ENCODE measurements around the gene OFD1. TPM values are rescaled to one million over a fixed set of nuclear protein-coding genes. Genes with fewer than 3 reads are reported as not detected.

The OFD1 gene
- total RNA-seq, 2 donors from 2014 or later = 23.6 to 36.2 TPM

DNA sequence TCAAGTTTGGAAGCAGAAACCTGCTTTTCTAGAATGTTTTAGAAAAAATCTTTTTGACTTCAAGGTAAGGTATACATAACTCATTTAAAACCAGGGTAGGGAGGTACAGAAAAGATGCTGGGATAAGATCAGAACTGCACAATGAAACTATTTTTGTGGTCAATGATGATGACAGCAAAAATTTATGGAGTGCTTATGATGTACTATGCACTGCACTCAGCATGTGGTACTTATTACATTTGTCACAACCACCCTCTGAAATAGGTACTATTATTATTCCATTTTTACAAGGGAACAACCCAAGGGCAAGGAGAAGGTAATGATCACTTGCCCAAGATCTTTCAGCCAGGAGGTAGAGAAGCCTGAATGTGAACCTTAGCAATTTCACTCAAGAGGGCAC is 74.3 kb downstream of the OFD1 start:
- H3K36me3 ChIP-seq = no peaks in the 10 kb centered on the region
- H3K27me3 ChIP-seq (replicated peaks; ENCODE audit: insufficient read depth) = no peaks in the 10 kb centered on the region
- no peaks in the 10 kb centered on the region for H3K4me1 ChIP-seq (replicated peaks)
- TF ChIP-seq POLR2AphosphoS5 (IDR thresholded peaks at IDR 0.05) = no peak
- TF ChIP-seq, protein P1, sequence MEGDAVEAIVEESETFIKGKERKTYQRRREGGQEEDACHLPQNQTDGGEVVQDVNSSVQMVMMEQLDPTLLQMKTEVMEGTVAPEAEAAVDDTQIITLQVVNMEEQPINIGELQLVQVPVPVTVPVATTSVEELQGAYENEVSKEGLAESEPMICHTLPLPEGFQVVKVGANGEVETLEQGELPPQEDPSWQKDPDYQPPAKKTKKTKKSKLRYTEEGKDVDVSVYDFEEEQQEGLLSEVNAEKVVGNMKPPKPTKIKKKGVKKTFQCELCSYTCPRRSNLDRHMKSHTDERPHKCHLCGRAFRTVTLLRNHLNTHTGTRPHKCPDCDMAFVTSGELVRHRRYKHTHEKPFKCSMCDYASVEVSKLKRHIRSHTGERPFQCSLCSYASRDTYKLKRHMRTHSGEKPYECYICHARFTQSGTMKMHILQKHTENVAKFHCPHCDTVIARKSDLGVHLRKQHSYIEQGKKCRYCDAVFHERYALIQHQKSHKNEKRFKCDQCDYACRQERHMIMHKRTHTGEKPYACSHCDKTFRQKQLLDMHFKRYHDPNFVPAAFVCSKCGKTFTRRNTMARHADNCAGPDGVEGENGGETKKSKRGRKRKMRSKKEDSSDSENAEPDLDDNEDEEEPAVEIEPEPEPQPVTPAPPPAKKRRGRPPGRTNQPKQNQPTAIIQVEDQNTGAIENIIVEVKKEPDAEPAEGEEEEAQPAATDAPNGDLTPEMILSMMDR (IDR thresholded peaks at IDR 0.05) = no peak
- TF ChIP-seq POLR2A (IDR thresholded peaks at IDR 0.05) = no peak
- H3K4me3 ChIP-seq = no peak overlapping the region
- H3K9me3 ChIP-seq = no peaks in the 10 kb centered on the region
- DNase-seq (ENCODE audit: low spot score) = no peak
- no peak overlapping the region for H3K27ac ChIP-seq
- intact Hi-C loops (cut with DNase I) = no loop called here

DNA sequence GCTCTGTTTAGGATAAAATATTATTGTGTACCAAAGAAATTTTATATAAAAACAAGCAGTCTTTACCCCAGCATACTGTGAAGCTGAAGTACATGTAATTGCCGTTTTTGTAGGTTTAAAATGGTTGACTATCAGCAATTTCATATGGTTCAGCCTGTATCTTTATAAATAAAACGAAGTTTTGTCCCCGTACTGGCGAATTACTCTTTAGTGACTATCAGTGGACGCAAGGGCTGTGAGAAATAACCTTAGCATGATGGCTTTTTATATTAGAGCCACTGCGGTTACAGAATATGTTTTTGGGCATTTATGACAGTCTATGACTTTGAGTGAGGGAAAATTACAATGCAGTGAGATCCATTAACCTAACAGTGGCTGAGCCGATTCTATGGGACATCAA is 81.1 kb downstream of the OFD1 start:
- TF ChIP-seq POLR2A (IDR thresholded peaks at IDR 0.05) (no peak), POLR2AphosphoS5 (IDR thresholded peaks at IDR 0.05) (no peak)
- TF ChIP-seq, protein P1 (IDR thresholded peaks at IDR 0.05) = no peak
- H3K27me3 ChIP-seq (replicated peaks; ENCODE audit: insufficient read depth) = no peaks in the 10 kb centered on the region
- no peak for DNase-seq (ENCODE audit: low spot score)
- H3K27ac ChIP-seq = no peak overlapping the region
- no peak overlapping the region for H3K4me3 ChIP-seq
- no peaks in the 10 kb centered on the region for H3K4me1 ChIP-seq (replicated peaks)
- intact Hi-C loops (cut with DNase I) = no loop called here
- no peaks in the 10 kb centered on the region for H3K9me3 ChIP-seq
- H3K36me3 ChIP-seq = no peaks in the 10 kb centered on the region
- 93% methylated on average over 7 of the region's 7 CpGs for WGBS

DNA sequence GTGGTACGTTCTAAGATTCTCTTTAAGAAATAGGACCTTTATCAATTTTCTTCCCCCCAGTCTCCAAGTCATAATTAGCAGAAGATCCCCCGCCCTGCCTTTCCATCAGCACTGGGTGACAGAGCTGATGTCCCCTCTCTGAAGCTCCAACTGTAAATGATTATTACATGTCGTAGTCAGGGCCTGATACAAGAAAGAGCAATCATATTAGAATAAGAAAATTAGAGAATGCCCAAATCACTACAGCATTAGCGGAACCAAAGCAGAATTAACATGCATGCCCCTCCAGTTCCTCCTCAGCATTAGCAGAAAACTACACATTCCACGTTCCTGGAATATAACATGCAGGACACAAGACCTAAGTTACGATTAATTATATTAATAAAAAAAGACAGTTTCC is 81.6 kb downstream of the OFD1 start:
- DNase-seq (ENCODE audit: low spot score) = no peak
- no peaks in the 10 kb centered on the region for H3K36me3 ChIP-seq
- no peaks in the 10 kb centered on the region for H3K9me3 ChIP-seq
- no peak overlapping the region for H3K4me3 ChIP-seq
- H3K4me1 ChIP-seq (replicated peaks) = no peaks in the 10 kb centered on the region
- intact Hi-C loops (cut with DNase I) = no loop called here
- WGBS = 96% methylated on average over 6 of the region's 6 CpGs
- no peak for TF ChIP-seq POLR2A (IDR thresholded peaks at IDR 0.05)
- TF ChIP-seq, protein P1 (IDR thresholded peaks at IDR 0.05) = no peak
- H3K27ac ChIP-seq = no peak overlapping the region
- no peaks in the 10 kb centered on the region for H3K27me3 ChIP-seq (replicated peaks; ENCODE audit: insufficient read depth)

DNA sequence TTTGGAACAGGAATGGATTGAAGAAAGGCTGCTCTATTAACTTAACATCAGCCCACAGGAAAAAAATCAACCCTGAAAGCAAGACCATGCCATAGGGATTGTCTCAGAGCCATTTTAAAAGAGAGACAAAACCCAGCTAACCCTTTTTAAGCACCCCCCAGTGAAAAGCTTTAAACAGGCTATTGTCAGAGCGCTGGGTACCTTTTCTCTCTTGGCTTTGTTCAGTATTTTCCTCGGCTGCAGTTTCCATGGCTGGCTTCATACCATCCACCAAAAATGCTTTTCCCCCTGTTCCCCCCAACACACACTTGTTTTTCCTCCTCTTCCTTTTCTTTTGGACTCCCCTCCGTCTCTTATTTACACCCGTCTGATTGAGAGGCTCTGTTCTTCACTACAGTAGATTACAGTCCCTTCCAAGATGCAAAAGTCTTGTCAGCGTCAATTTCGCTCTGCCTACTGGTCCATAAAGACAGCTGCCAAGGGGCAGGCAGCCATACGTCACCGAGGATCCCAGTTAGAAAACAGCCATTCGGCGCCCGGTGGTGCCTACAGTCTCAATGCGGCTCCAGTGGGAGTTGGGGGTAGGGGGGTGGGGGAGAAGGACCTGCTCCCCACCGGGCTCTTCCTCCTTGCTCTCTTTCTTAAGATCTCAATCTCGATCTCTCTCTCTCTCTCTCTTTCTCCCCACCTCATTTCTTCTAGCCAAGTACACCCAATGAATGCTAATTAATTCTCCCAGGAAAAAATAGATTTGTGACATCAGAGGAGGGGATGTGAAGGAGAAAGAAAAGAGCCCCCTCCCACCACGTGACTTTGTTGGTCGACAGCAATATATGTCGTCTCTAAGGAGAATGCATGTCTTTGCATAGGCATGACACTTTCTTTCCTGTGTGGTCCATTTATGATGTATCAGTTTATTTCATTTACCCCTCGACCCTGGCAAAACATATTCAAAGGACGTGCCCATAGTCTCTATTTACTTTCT is 82.4 kb downstream of the OFD1 start, which contains the start of gene GPM6B:
Gene GPM6B (minus strand): TSS at position 451 of the 985 bp plus-strand sequence. CDS start 189 bp downstream, at position 262.
- no peaks in the 10 kb centered on the region for H3K9me3 ChIP-seq
- H3K4me3 ChIP-seq = no peak within 1 kb of the TSS
- no peaks in the 10 kb centered on the region for H3K36me3 ChIP-seq
- H3K4me1 ChIP-seq (replicated peaks) = no peaks in the 10 kb centered on the region
- no peaks in the 10 kb centered on the region for H3K27me3 ChIP-seq (replicated peaks; ENCODE audit: insufficient read depth)
- intact Hi-C loops (cut with DNase I) = no loop called here
- 60% methylated on average over 18 of the region's 19 CpGs for WGBS
- TF ChIP-seq, protein P1 (IDR thresholded peaks at IDR 0.05) = no peak
- TF ChIP-seq POLR2AphosphoS5 (IDR thresholded peaks at IDR 0.05) (no peak), POLR2A (IDR thresholded peaks at IDR 0.05) (no peak)
- H3K27ac ChIP-seq = no peak within 1 kb of the TSS
- no peak for DNase-seq (ENCODE audit: low spot score)

Other genes with a start within 250 kb of the OFD1 start
- under 1 TPM in 1 of 2 donors, not detected in 1; 0.23 TPM for gene EGFL6, start 165.1 kb upstream of the OFD1 start, total RNA-seq
- 1 to 10 TPM; 3.1 to 4.9 TPM for gene TCEANC, start 81.6 kb upstream of the OFD1 start, total RNA-seq
- 10 to 100 TPM; 27.3 to 37.7 TPM for gene RAB9A, start 45.6 kb upstream of the OFD1 start, total RNA-seq
- 10 to 100 TPM; 15.6 to 20.2 TPM for gene TRAPPC2, start 128 bp upstream of the OFD1 start, total RNA-seq
- 10 to 100 TPM; 10.1 to 12.3 TPM for gene GPM6B, start 82.3 kb downstream of the OFD1 start, total RNA-seq

All from prostate gland (tissue), 2 donors.